Panc1 (cell line): ENCODE measurements around the gene CHRNB1. TPM values are rescaled to one million over a fixed set of nuclear protein-coding genes. Genes with fewer than 3 reads are reported as not detected.

Experiments
- ATAC-seq: fragments of 200-7000 bp; cut with Tn5 transposase; 2 replicates; pipeline ENCODE4 v1.9.1; 2020; ENCODE audit warnings: mild to moderate bottlenecking, moderate library complexity
- BruUV-seq: library from RNA; stranded (reverse); fragments of 400-500 nt; replicated peaks from 2 replicates; lab custom pipeline; 2021; lab: Mats Ljungman, UMichigan
- CTCF ChIA-PET: fragments of 300-600 bp; sonication (Branson Sonifier 250); formaldehyde crosslinking; loops from one replicate; lab custom pipeline; 2022; ENCODE audit warnings: antibody characterized with exemption; lab: Charles Lee
- POLR2A ChIA-PET: fragments of 300-600 bp; sonication (Branson Sonifier 250); formaldehyde crosslinking; loops from one replicate; lab custom pipeline; 2022; ENCODE audit warnings: antibody characterized with exemption; lab: Charles Lee
- DNase-seq: peaks from one replicate; pipeline ENCODE4 v3.0.0-alpha.2; 2010; ENCODE audit warnings: low read depth, low spot score
- H3K27ac ChIP-seq: 2 replicates; pipeline ENCODE4 v1.5.1; 2011; ENCODE audit warnings: mild to moderate bottlenecking, low read length, inconsistent platforms
- H3K27me3 ChIP-seq: fragments of 200-500 bp; sonication (Bioruptor generic); 2 replicates; pipeline ENCODE4 v1.6.0; 2014; ENCODE audit warnings: low read length, inconsistent platforms; ENCODE audit not compliant: control insufficient read depth, insufficient read depth
- H3K36me3 ChIP-seq: fragments of 200-500 bp; sonication (Bioruptor generic); 2 replicates; pipeline ENCODE4 v1.5.1; 2014; ENCODE audit warnings: inconsistent platforms, mild to moderate bottlenecking, low read length, moderate library complexity; ENCODE audit not compliant: control insufficient read depth, insufficient read depth
- H3K4me1 ChIP-seq: 2 replicates; pipeline ENCODE4 v1.5.1; 2011; ENCODE audit warnings: inconsistent platforms, mild to moderate bottlenecking, low read length, moderate library complexity; ENCODE audit not compliant: control insufficient read depth, insufficient read depth
- H3K4me3 ChIP-seq, 2 experiments: 2 replicates each; pipeline ENCODE4 v1.5.1; 2011 to 2012; ENCODE audit warnings: low read depth in 2 of 2, low read length in 2 of 2, mild to moderate bottlenecking in 2 of 2, inconsistent platforms in 1 of 2, moderate library complexity in 1 of 2
- H3K9me3 ChIP-seq: fragments of 200-500 bp; sonication (Bioruptor generic); 2 replicates; pipeline ENCODE4 v1.5.1; 2014; ENCODE audit warnings: low read depth, mild to moderate bottlenecking, inconsistent platforms, low read length, moderate library complexity; ENCODE audit not compliant: control insufficient read depth, insufficient read depth
- POLR2AphosphoS5 ChIP-seq: IDR thresholded peaks from 2 replicates; pipeline ENCODE4 v1.6.1; 2012; ENCODE audit warnings: mild to moderate bottlenecking, low read depth, low read length, moderate library complexity
- REST ChIP-seq, 2 experiments: IDR thresholded peaks; 2 replicates each; pipeline ENCODE4 v1.6.1; 2011 to 2012; ENCODE audit warnings: low read depth in 2 of 2, control low read depth in 1 of 2, low read length in 1 of 2, mild to moderate bottlenecking in 1 of 2, moderate library complexity in 1 of 2; ENCODE audit not compliant: insufficient read depth in 1 of 2
- SIN3A ChIP-seq: IDR thresholded peaks from 2 replicates; pipeline ENCODE4 v1.6.1; 2012; ENCODE audit warnings: low read depth, mild to moderate bottlenecking, low read length, moderate library complexity, borderline replicate concordance; ENCODE audit not compliant: insufficient read depth
- TCF7L2 ChIP-seq: IDR thresholded peaks from 2 replicates; pipeline ENCODE4 v1.6.1; 2011; ENCODE audit warnings: mild to moderate bottlenecking, low read depth, low read length, inconsistent platforms
- in situ Hi-C: cut with HindIII; loops from 2 replicates; pipeline ENCODE4 v1.10.0; 2016; ENCODE audit warnings: low sequenced_read_pairs, low pct_unique_long_range_greater_than_20kb
- intact Hi-C: fragments of 100-400 bp; cut with micrococcal nuclease; formaldehyde crosslinking; loops from one replicate; pipeline ENCODE4 v1.10.0; 2022; ENCODE audit not compliant: unreplicated experiment
- total RNA-seq: library from RNA; stranded (reverse); gene quantifications from one replicate; pipeline ENCODE4 v1.2.1, GENCODE V29; 2021; ENCODE audit not compliant: unreplicated experiment
- TF ChIP-seq, protein P1 (sequence below): fragments of 450-650 bp; IDR thresholded peaks from 2 replicates; pipeline ENCODE4 v1.5.1; 2017; ENCODE audit warnings: mild to moderate bottlenecking

CHRNB1 gene
- total RNA-seq, 1 experiment from 2014 or later: 14.3 TPM

GRCh38 chr17:7404737-7405349 lies 40.0 kb upstream of the CHRNB1 start:
- Histone ChIP-seq H3K9me3 (no peaks in the 10 kb centered on the region), H3K27ac (peak overlapping the region; percentile 57), H3K27me3 (no peaks in the 10 kb centered on the region), H3K4me3 (peak overlapping the region; percentile 61 to 63), H3K4me1 (peaks cover 3% of the 10 kb centered on the region), H3K36me3 (no peaks in the 10 kb centered on the region)
- in situ Hi-C loops: no loop called here
- TF ChIP-seq POLR2AphosphoS5: no peak
- TF ChIP-seq SIN3A: no peak
- TF ChIP-seq, protein P1, sequence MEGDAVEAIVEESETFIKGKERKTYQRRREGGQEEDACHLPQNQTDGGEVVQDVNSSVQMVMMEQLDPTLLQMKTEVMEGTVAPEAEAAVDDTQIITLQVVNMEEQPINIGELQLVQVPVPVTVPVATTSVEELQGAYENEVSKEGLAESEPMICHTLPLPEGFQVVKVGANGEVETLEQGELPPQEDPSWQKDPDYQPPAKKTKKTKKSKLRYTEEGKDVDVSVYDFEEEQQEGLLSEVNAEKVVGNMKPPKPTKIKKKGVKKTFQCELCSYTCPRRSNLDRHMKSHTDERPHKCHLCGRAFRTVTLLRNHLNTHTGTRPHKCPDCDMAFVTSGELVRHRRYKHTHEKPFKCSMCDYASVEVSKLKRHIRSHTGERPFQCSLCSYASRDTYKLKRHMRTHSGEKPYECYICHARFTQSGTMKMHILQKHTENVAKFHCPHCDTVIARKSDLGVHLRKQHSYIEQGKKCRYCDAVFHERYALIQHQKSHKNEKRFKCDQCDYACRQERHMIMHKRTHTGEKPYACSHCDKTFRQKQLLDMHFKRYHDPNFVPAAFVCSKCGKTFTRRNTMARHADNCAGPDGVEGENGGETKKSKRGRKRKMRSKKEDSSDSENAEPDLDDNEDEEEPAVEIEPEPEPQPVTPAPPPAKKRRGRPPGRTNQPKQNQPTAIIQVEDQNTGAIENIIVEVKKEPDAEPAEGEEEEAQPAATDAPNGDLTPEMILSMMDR: no peak
- TF ChIP-seq TCF7L2: no peak
- TF ChIP-seq REST (IDR thresholded peaks at IDR 0.05; ENCODE audit: insufficient read depth in 1 of 2, low read depth in 2 of 2, low read length in 1 of 2): no peak
- ChIA-PET CTCF (interaction anchor here (0.7 kb wide), 1 partner anchor 49 kb away, joined by 4 read pairs; no protein-coding TSS in a partner anchor), POLR2A (interaction anchor here (0.6 to 0.8 kb wide), 2 partner anchors 80 to 1964 kb away, joined by 3 read pairs; partner anchors contain the start of gene POLR2A)
- BruUV-seq: no TSS peak
- intact Hi-C loops: no loop called here
- DNase-seq: no peak
- peak; percentile 38 for ATAC-seq

- Histone ChIP-seq H3K36me3 (no peaks in the 10 kb centered on the region), H3K4me1 (peaks cover 3% of the 10 kb centered on the region), H3K4me3 (peak overlapping the region; percentile 61 to 63), H3K27me3 (no peaks in the 10 kb centered on the region), H3K27ac (peak overlapping the region; percentile 57), H3K9me3 (no peaks in the 10 kb centered on the region)
- in situ Hi-C loops (no loop called here), intact Hi-C loops (no loop called here)
- DNase-seq: no peak
- TSS peak; percentile 96 for BruUV-seq
- TF ChIP-seq TCF7L2 (no peak), REST (IDR thresholded peaks at IDR 0.05; ENCODE audit: insufficient read depth in 1 of 2, low read depth in 2 of 2, low read length in 1 of 2) (no peak), SIN3A (no peak), POLR2AphosphoS5 (no peak)
- TF ChIP-seq, protein P1: no peak
- ChIA-PET POLR2A (interaction anchor here (0.6 kb wide), 1 partner anchor 11 kb away, joined by 3 read pairs; the partner anchor contains the start of gene PLSCR3), CTCF (no interaction called here)
- no peak for ATAC-seq
Measured at GRCh38 chr17:7405350-7406234, 39.3 kb upstream of the CHRNB1 start.
